NCI-H524 treated with DMSO at 0.1 percent for 48 hours (cell line): ENCODE results near the gene LRRC42.
A peak's percentile ranks its signal among the peaks of the same experiment; 100 is the strongest.

Source experiments
- DNase-seq: peaks from one replicate; lab custom pipeline; 2025; lab: John Stamatoyannopoulos, UW

Gene LRRC42

DNA sequence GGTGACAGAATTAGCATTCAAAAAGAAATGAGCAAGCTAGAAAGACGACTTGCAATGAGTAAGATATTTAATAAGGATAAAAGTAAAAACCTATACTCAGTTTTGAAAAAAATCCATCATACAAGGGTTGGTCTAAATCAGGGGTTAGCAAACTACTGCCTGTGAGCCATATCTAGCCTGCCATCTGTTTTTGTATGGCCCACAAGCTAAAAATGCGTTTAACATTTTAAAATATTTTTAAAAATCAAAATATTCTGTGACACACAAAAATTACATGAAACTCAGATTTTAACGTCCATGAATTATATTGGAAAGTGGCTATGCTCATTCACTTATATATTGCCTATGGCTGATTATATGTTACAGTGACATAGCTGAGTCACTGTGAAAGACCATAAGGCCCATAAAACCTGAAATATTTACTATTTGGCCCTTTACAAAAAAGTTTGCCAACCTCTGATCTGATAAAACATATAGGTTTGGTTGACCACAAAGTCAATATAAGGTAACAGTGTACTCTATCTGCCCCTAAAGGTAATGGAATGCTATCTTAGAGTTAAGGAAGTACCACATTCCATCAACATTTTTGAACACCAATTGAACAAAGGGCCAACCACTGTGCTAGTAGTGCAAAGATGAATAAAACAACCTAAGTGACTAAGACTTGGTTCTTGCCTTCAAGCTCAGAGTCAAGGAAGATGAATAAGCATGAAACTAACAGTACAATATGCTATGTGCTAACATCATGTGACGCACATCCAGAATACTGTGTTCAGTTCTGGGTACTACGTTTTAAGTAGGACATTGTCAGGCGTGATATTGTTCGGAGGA is 3.8 kb upstream of the LRRC42 start:
- DNase-seq = no peak

DNA sequence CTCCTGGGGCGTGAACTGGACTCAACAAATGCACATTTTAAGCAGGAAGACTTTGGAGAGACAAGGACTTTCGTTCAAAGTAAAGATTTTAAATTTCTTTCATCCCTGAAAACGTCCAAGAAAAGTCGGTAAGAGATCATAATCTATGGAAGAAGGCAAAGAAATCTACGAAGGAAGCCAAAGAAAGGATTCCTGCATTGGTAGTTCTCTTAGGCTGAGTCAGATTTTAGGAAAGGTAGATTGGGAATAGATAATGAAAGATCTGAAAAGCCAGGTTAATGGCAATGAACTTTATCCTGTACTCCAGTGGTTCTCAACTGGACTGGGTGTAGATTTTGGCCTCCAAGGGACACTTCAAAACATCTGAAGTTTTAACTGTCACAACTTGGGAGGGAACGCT is 3.1 kb upstream of the LRRC42 start:
- DNase-seq = no peak

- DNase-seq = no peak
Measured at GRCh38 chr1:53943490-53944043, 2.6 kb upstream of the LRRC42 start.

GRCh38 chr1:53944469-53945182 is 1.5 kb upstream of the LRRC42 start:
- DNase-seq = no peak

DNA sequence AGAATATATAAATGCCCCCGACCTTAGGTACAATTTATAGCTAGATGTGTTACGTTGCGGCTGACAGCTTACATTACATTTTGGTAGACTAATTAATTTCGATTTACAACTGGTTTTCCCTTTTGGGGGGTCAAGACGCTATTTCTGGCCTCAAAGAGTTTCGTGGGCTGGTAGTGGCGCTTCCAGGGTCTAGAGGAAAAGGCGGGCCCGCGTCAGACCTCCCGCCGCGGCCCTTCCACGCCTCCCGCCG is 1.0 kb upstream of the LRRC42 start:
- DNase-seq = no peak

DNA sequence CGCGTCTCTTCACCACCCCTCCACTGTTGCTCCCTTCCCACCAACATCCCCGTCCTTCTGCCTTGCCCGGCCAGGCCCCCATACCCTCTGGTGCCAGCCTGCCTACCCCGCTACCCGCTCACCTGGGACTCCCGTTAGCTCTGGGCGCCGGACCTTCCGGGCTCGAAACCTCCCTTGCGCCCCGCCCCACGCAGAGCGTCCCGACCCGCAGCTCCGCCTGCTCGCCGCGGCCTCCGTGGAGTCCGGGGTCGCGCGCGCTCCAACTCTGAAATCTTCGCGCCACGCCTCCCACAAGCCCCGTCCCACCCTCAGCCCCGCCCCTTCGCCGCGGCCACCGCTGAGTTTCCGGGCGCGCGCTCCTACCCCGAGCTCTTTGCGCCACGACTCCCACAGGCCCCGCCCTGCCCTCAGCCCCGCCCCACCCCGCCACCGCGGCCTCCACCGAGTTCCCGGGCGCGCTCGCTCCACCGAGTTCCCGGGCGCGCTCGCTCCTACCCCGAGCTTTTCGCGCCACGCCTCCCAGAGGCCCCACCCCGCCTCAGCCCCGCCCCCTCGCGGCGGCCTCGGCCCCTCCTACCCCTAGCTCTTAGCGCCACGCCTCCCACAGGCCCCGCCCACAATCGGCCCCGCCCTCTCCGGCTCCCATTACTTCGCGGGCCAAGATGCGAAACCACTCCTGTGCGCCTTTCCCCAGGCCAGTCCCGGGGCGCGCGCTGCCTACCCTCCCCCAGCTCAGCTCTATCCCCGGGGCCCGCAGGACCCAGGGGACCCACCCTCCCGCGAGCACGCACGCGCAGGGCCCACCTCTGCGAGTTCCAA is 508 bp upstream of the LRRC42 start, which contains the start of gene IFT25:
IFT25 (minus strand) TSS at position 267 of the 819 bp plus-strand sequence. CDS start 5,617 bp downstream, outside the sequence.
- DNase-seq = peak; percentile 80

GRCh38 chr1:53947172-53947907 is 1.2 kb downstream of the LRRC42 start:
- no peak for DNase-seq

- no peak for DNase-seq
Measured at GRCh38 chr1:53948291-53948690, 2.1 kb downstream of the LRRC42 start.

- DNase-seq = peak; percentile 72
Measured at GRCh38 chr1:53949023-53949990, 3.2 kb downstream of the LRRC42 start.

GRCh38 chr1:53951697-53952096 is 5.5 kb downstream of the LRRC42 start:
- DNase-seq = no peak

GRCh38 chr1:53954128-53954527 is 8.0 kb downstream of the LRRC42 start:
- no peak for DNase-seq

DNA sequence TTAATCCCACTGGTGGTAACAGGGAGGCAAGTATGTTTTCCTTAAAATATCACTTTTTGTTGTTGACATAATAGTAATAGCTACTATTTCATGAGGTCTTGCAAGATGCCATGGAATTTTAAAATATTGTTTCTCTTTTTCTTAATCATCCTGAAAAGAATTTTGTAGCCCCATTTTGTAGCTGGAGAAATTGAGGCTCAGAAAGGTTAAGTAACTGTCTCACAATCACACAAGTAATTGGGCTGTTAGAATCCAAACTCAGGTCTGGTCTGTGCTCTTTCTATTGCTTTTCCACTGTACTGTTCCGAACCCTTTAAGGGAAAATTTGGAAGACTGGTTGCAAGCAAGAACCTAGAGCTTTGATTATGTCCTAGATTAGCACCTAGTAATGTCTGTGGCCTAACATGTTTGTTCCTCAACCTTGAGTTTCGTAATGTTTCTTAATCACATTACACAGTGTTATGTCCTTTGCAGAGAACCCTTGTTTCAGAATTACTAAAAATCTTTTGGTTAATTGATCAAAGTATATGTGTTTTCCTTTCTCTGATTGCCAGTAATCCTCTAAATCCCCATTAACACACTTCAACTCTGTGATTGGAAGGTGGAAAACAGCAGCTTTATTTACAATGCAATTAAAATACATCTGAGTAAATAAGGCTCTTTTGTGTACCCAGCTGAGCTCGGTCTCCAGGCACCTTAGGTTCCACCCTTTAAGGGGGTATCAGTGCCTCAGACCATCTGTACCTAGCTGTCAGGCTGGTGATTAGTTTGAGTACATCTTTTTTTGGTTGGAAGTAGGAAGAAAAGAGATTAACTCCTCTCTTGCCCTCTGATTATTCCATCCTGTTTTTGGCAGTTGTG is 10.4 kb downstream of the LRRC42 start:
- DNase-seq = peak; percentile 54

GRCh38 chr1:53957194-53957818 is 11.2 kb downstream of the LRRC42 start:
- DNase-seq = no peak

DNA sequence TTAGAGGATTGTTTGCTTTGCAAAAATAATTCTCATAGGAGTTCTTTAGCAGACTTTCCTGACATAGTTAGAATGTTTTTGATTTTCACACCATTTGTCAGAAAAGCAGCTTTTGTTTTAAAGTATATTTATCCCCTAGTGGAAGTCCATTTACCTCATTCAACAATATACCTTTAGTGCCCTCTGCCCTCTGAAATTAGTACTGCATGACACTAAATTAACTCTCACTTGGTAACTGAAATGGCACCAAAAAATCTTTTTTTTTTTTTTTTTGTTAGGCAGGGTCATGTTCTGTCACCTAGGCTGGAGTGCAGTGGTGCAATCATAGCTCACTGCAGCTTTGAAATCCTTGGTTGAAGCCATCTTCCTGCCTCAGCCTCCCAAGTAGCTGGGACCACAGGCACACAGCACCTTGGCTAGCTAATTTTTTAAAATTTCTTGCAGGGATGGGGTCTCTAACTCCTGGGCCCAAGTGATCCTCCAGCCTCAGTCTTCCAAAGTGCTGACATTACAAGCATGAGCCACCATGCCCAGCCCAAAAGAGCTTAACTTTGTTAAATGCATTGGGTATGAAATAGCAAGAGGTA is 13.6 kb downstream of the LRRC42 start:
- DNase-seq = no peak

DNA sequence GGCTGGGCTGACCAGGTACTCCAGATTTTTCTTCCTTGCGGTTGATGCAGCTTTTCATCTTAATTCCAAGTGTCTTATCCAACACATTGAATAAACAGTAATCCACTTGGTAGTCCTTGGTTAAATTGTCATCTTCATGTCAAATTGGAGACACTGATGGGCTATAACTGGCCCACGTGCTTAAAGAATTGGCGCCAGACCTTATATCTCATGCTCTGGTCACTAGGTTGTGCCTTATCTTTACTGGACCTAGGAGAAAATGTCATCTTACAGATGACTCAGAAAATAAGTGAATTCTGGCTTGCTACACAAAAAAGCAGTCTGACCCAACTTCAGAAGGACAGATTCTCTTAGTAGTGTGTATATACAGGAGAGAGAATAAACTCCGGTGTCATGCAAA is 16.2 kb downstream of the LRRC42 start:
- DNase-seq = no peak

DNA sequence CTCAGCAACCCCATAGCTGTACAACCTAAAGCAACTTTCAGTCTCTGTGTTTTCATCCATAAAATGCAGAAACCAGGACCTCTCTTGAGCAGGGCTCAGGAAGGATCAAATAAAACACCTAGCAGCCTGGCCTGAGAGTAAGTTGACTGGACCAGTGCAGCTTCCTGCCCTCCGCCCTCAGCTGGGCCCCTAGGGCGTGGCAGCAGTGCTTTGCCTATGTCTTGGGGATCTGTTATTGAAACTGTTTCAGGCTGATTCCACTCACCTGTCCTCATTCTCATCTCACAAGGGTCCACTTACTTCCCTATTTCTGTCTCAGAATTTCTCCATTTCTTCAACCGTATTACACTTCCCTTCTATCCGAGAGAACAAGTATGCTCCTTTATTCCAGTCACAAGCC is 17.3 kb downstream of the LRRC42 start:
- DNase-seq = no peak

DNA sequence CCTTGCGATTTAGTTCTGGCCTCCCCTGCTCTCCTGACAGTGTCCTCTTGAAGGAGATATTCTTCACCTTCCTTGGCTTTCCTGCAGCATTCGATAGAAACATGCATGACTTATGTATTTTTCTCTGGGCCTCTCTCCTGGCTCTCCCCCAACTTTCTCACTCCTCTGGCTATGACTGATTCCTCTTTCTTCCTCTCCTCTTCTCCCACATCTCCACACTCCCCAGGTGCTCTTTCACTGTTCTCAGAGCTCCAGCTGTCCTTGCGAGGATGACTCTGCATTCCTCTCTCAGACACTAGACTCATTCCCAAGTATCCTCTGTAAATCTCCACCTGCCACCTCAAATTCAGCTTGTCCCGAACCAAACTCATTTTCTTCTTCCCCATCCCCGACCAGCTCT is 18.0 kb downstream of the LRRC42 start:
- DNase-seq = no peak

GRCh38 chr1:53966794-53967193 is 20.6 kb downstream of the LRRC42 start:
- no peak for DNase-seq
